GM12801 (cell line): Measurements from ENCODE around the gene SH3D21.

ENCODE experiments used
- CTCF ChIP-seq: IDR thresholded peaks from one replicate; pipeline ENCODE4 v1.5.1; 2011; ENCODE audit warnings: control low read depth; ENCODE audit not compliant: insufficient read length; ENCODE audit errors: extremely low read depth

SH3D21 gene

GRCh38 chr1:36306210-36306901 is at the start of gene SH3D21:
SH3D21 (plus strand) TSS chr1:36306368; CDS start chr1:36306421, 53 bp downstream.
- no peak for TF ChIP-seq CTCF

DNA sequence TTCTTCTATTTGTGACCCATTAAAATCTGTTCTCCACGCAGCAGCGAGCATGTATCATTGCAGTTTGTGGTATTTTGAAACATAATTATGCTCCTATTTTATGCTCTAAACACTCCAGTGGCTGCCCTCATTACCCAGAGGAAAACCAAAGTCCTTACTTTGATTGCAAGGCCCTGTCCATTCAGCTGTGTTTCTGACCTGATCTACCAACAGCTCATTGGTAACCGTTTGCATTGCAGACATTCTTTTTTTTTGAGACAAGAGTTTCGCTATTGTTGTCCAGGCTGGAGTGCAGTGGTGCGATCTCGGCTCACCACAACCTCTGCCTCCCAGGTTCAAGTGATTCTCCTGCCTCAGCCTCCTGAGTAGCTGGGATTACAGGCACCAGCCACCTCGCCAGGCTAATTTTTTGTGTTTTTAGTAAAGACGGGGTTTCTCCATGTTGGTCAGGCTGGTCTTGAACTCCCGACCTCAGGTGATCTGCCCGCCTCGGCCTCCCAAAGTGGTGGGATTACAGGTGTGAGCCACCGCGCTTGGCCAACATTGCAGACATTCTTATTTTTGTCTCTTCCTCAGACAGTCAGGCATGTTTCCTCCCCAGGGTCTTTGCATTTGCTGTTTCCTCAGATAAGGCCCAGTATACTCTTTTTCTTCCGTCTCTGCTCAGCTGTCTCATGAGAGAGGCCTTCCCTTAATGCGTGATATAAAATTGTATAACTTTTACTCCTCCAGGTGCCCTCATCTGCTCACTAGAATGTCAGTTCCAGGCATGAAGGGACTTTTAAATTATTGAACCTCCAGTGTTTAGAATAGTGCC is 49.4 kb upstream of the SH3D21 start:
- no peak for TF ChIP-seq CTCF

DNA sequence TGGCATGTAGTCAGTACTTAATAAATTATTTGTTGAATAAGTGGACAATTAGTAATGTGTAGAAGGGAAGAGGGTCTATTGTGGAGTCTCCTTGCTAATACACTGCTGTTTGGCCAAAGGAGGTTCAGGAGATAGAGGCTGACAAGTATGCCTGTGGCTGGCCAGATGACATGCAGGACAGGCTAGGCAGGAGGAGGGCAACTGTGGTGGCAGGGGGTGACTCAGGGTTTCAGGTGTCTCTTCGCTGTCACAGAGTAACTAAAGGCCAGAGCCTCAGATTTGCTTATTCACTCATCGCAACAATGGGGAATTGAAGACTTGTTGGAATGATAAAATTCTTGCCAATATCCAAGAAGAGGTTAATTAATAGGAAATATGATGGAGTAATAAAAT is 48.8 kb upstream of the SH3D21 start:
- no peak for TF ChIP-seq CTCF

- TF ChIP-seq CTCF: no peak
These were observed 47.2 kb upstream of the SH3D21 start for GRCh38 chr1:36258960-36259344.

GRCh38 chr1:36268981-36269380 is 37.2 kb upstream of the SH3D21 start:
- no peak for TF ChIP-seq CTCF

DNA sequence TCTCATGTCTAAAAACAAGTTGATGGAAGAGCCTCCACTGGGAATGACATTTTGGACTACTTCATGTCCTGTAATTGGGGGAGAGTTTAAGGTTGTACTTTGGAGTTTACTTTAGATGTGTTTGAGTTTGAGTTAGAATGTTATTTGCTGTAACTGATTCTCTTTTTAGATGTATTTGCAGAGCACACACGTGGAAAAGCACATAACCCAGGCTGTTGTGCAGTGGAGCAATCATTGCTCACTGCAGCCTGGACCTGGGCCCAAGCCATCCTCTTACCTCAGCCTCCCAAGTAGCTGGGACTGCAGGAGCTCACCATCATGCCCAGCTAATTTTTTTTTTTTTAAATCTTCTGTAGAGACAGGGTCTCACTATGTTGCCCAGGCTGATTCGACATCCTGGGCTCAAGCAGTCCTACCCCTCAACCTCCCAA is 36.7 kb upstream of the SH3D21 start:
- TF ChIP-seq CTCF: no peak

- no peak for TF ChIP-seq CTCF
These were observed 33.1 kb upstream of the SH3D21 start for GRCh38 chr1:36273024-36273423.
